CD14-positive monocyte (primary cell): ENCODE results near the gene SERPINB4. TPM values are rescaled to one million over a fixed set of nuclear protein-coding genes. Genes with fewer than 3 reads are reported as not detected.

Experiments
- DNase-seq, 3 donors: peaks; one replicate each; pipeline ENCODE4 v3.0.0-alpha.2; 2011 to 2022
- H2AFZ ChIP-seq: 2 replicates; pipeline ENCODE4 v1.6.0; 2012; ENCODE audit warnings: mild to moderate bottlenecking, low read depth, low read length, inconsistent platforms; ENCODE audit not compliant: insufficient read depth, poor library complexity, severe bottlenecking
- H3K27ac ChIP-seq, 2 donors: 1 replicate in 1 of 2; 2 replicates in 1 of 2; pipeline ENCODE4 v1.5.1; 2012 to 2013; ENCODE audit warnings: low read length in 2 of 2, control low read depth in 1 of 2, inconsistent platforms in 1 of 2, low read depth in 1 of 2, mild to moderate bottlenecking in 1 of 2
- H3K27me3 ChIP-seq, 2 donors: one replicate each; pipeline versions ENCODE4 v1.6.0 to v1.6.1; 2011 to 2013; ENCODE audit warnings: low read length in 2 of 2; ENCODE audit not compliant: control insufficient read depth in 2 of 2, insufficient read depth in 2 of 2
- H3K36me3 ChIP-seq, 2 donors: replicated peaks in 1 of 2; 1 replicate in 1 of 2; 2 replicates in 1 of 2; pipeline versions ENCODE4 v1.5.1 to v1.6.1; 2012 to 2013; ENCODE audit warnings: low read length in 2 of 2, control low read depth in 1 of 2, inconsistent platforms in 1 of 2, mild to moderate bottlenecking in 1 of 2; ENCODE audit not compliant: insufficient read depth in 2 of 2, control insufficient read depth in 1 of 2
- H3K4me1 ChIP-seq, 2 donors: 1 replicate in 1 of 2; 2 replicates in 1 of 2; pipeline versions ENCODE4 v1.5.1 to v1.6.1; 2012 to 2013; ENCODE audit warnings: low read length in 2 of 2, control low read depth in 1 of 2, inconsistent platforms in 1 of 2, mild to moderate bottlenecking in 1 of 2, moderate library complexity in 1 of 2; ENCODE audit not compliant: insufficient read depth in 2 of 2, control insufficient read depth in 1 of 2
- H3K4me2 ChIP-seq: replicated peaks from 2 replicates; pipeline ENCODE3; 2012; ENCODE audit warnings: low read length, moderate library complexity, mild to moderate bottlenecking; ENCODE audit not compliant: poor library complexity, severe bottlenecking; ENCODE audit errors: extremely low read depth
- H3K4me3 ChIP-seq, 3 experiments: fragments of 200-600 bp in 1 of 3; sonication (generic) in 1 of 3; replicated peaks in 1 of 3; 1 replicate in 2 of 3; 2 replicates in 1 of 3; pipeline ENCODE4 v1.5.1; 2011 to 2013; ENCODE audit warnings: low read length in 3 of 3, mild to moderate bottlenecking in 3 of 3, control low read depth in 2 of 3, low read depth in 2 of 3, inconsistent platforms in 1 of 3, moderate library complexity in 1 of 3
- H3K79me2 ChIP-seq: 2 replicates; pipeline ENCODE4 v1.6.0; 2012; ENCODE audit warnings: mild to moderate bottlenecking, control low read depth, inconsistent platforms, low read length, moderate library complexity; ENCODE audit not compliant: insufficient read depth
- H3K9ac ChIP-seq: 2 replicates; pipeline ENCODE4 v1.6.0; 2017; ENCODE audit warnings: low read length, mild to moderate bottlenecking; ENCODE audit not compliant: insufficient read depth, poor library complexity, severe bottlenecking
- H3K9me3 ChIP-seq, 2 donors: replicated peaks in 1 of 2; 1 replicate in 1 of 2; 2 replicates in 1 of 2; pipeline versions ENCODE4 v1.5.1 to v1.6.1; 2012 to 2013; ENCODE audit warnings: low read length in 2 of 2, control low read depth in 1 of 2; ENCODE audit not compliant: control insufficient read depth in 1 of 2, insufficient read depth in 1 of 2
- H4K20me1 ChIP-seq: 2 replicates; pipeline ENCODE4 v1.6.0; 2012; ENCODE audit warnings: mild to moderate bottlenecking, low read length, control low read depth, moderate library complexity; ENCODE audit not compliant: insufficient read depth
- H3K27ac Mint-ChIP-seq, 7 donors: one replicate each; pipeline ENCODE4 v1.8.0; 2020; ENCODE audit warnings: mild to moderate bottlenecking in 7 of 7, mixed read lengths in 7 of 7, moderate library complexity in 6 of 7, inconsistent platforms in 2 of 7
- H3K27me3 Mint-ChIP-seq, 3 donors: one replicate each; pipeline ENCODE4 v1.8.0; 2021 to 2022; ENCODE audit warnings: low read depth in 3 of 3, mild to moderate bottlenecking in 3 of 3, mixed read lengths in 3 of 3, moderate library complexity in 3 of 3, inconsistent platforms in 1 of 3
- H3K36me3 Mint-ChIP-seq, 2 donors: one replicate each; pipeline ENCODE4 v1.8.0; 2020; ENCODE audit warnings: mixed read lengths in 2 of 2, inconsistent platforms in 1 of 2, mild to moderate bottlenecking in 1 of 2
- H3K4me1 Mint-ChIP-seq: one replicate; pipeline ENCODE4 v1.8.0; 2020; ENCODE audit warnings: mild to moderate bottlenecking, mixed read lengths
- H3K4me3 Mint-ChIP-seq, 2 donors: one replicate each; pipeline ENCODE4 v1.8.0; 2020; ENCODE audit warnings: mild to moderate bottlenecking in 2 of 2, mixed read lengths in 2 of 2, moderate library complexity in 1 of 2
- H3K9me3 Mint-ChIP-seq, 7 donors: one replicate each; pipeline ENCODE4 v1.8.0; 2020 to 2022; ENCODE audit warnings: mixed read lengths in 7 of 7, mild to moderate bottlenecking in 6 of 7, moderate library complexity in 6 of 7, inconsistent platforms in 2 of 7
- WGBS: methylation state at CpG from one replicate; pipeline ENCODE4 v1.1.5; 2013; ENCODE audit warnings: missing lambda C conversion rate; ENCODE audit not compliant: insufficient coverage; 5-methylcytosine and 5-hydroxymethylcytosine counted together
- intact Hi-C, 2 donors: fragments of 100-400 bp; cut with micrococcal nuclease; formaldehyde crosslinking; loops; one replicate each; pipeline versions ENCODE4 v1.15.0 to v1.15.1; 2023
- polyA plus RNA-seq, 3 donors: library from polyadenylated mRNA; depleted of rRNA in 1 of 3; unstranded in 2 of 3; stranded (reverse) in 1 of 3; fragments of 300-500 nt in 2 of 3; fragments of >200 nt in 1 of 3; fragmentation: Illumina TruSeq in 2 of 3; gene quantifications; 1 replicate in 2 of 3; 2 replicates in 1 of 3; pipeline ENCODE4 v1.2.3, GENCODE V29; 2012 to 2021
- TF ChIP-seq, protein P1 (sequence below): fragments of 200-600 bp; IDR thresholded peaks from one replicate; pipeline ENCODE4 v1.8.0; 2022; ENCODE audit warnings: antibody characterized with exemption, mild to moderate bottlenecking

Gene SERPINB4
- polyA plus RNA-seq, 3 donors: not detected

DNA sequence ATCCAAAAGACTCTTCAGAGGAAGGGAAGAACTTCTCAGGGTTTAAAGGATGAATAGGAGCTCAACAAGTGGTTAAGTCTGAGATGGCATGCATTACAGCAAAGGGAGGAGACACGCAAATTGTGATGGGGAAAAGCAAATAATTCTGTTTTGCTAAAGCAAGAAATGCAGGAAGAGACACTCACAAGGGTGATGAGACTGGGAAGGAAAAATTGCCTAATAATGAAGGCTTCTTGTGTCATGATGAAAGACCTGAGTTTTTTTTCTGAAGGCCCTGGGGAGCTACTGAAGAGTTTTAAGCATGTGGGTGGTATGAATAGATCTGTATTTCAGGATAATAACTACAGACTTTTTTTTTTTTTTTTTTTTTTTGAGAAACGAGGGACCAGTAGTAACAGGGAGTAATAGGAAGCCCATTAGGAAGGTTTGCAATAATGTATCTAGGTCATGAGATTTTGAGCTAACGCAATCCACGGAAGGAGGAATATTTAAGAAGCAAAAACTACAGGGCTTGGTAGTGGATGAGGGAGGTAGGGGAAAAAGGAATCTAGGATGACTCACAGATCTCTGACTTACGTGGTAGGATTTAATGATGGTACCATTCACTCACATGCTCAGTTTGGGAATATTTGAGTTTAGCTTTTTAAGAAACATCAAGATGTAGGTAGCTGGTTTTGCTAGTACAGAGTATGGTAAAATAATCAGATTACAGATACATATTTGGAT, 33.6 kb upstream of the SERPINB4 start:
- Histone ChIP-seq H3K9me3 (no peaks in the 10 kb centered on the region), H3K27me3 (peaks cover 0 to 2% of the 10 kb centered on the region in 2 donors), H3K4me1 (peaks cover 10 to 14% of the 10 kb centered on the region in 2 donors), H3K79me2 (no peaks in the 10 kb centered on the region), H3K36me3 (no peaks in the 10 kb centered on the region), H3K27ac (no peak overlapping the region), H3K4me2 (peak overlapping the region; percentile 5), H3K4me3 (peak overlapping the region in 1 of 3 experiments; percentile 16), H3K9ac (no peak overlapping the region), H4K20me1 (no peaks in the 10 kb centered on the region), H2AFZ (no peak overlapping the region)
- intact Hi-C loops: no loop called here
- peak in 2 of 3 donors; percentile 20 to 28 for DNase-seq
- 40% methylated on average over 3 of the region's 5 CpGs for WGBS
- H3K9me3 Mint-ChIP-seq: peaks cover 0 to 5% (median 0%) of the 10 kb centered on the region in 7 donors
- H3K27ac Mint-ChIP-seq: peak overlapping the region in 2 of 7 donors; percentile 0 to 19
- no peak overlapping the region for H3K4me3 Mint-ChIP-seq
- TF ChIP-seq, protein P1, sequence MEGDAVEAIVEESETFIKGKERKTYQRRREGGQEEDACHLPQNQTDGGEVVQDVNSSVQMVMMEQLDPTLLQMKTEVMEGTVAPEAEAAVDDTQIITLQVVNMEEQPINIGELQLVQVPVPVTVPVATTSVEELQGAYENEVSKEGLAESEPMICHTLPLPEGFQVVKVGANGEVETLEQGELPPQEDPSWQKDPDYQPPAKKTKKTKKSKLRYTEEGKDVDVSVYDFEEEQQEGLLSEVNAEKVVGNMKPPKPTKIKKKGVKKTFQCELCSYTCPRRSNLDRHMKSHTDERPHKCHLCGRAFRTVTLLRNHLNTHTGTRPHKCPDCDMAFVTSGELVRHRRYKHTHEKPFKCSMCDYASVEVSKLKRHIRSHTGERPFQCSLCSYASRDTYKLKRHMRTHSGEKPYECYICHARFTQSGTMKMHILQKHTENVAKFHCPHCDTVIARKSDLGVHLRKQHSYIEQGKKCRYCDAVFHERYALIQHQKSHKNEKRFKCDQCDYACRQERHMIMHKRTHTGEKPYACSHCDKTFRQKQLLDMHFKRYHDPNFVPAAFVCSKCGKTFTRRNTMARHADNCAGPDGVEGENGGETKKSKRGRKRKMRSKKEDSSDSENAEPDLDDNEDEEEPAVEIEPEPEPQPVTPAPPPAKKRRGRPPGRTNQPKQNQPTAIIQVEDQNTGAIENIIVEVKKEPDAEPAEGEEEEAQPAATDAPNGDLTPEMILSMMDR: no peak
- H3K27me3 Mint-ChIP-seq: peaks cover 3 to 11% (median 7%) of the 10 kb centered on the region in 3 donors
- no peaks in the 10 kb centered on the region for H3K36me3 Mint-ChIP-seq
- peaks cover 13% of the 10 kb centered on the region for H3K4me1 Mint-ChIP-seq

DNA sequence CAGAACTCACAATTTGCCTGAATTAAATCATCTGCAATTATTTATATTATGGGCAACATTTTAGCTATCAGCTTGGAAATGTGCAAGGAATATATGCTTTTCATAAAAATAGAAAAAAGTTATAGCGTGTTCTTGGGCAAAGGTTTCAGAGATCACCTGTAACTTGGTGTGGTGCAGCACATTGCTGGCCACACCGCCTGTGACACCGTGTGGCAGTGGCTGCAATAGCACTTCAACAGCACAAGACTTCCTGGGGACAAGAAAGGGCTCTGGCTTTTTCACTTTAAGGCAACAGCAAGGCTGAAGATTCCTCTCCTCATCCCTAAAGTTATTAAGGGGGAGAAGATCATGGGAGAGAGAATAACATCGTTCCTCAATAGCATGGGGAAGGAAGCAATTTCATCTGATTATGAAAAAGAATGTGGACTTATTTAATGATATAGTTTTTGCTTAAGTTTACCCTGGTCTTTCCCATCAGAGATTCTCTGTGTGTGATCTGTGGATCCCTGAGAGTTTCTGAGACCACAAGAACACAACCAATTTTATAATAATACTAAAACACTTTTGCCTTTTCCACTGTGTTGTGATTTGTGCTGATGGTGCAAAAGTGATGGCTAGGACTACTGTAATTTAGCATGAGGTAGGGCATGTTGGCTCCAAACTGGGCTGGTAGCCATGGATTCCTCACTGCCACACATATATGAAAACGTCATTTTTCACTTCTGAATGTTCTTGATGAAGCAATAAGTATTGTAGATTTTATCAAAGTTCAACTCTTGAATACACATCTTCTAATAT, 32.7 kb upstream of the SERPINB4 start:
- H3K79me2 ChIP-seq: no peaks in the 10 kb centered on the region
- peaks cover 13% of the 10 kb centered on the region for H3K4me1 Mint-ChIP-seq
- intact Hi-C loops: no loop called here
- TF ChIP-seq, protein P1: peak; percentile 29
- H3K27me3 Mint-ChIP-seq: peaks cover 3 to 11% (median 7%) of the 10 kb centered on the region in 3 donors
- no peaks in the 10 kb centered on the region for H3K36me3 ChIP-seq
- no peaks in the 10 kb centered on the region for H3K36me3 Mint-ChIP-seq
- no peaks in the 10 kb centered on the region for H3K9me3 ChIP-seq
- peaks cover 0 to 2% of the 10 kb centered on the region in 2 donors for H3K27me3 ChIP-seq
- no peaks in the 10 kb centered on the region for H4K20me1 ChIP-seq
- no peak for DNase-seq
- no peak overlapping the region for H3K27ac Mint-ChIP-seq
- H3K4me2 ChIP-seq: no peak overlapping the region
- 36% methylated on average over 2 of the region's 5 CpGs for WGBS
- H3K27ac ChIP-seq: no peak overlapping the region
- no peak overlapping the region for H3K4me3 Mint-ChIP-seq
- no peak overlapping the region for H2AFZ ChIP-seq
- no peak overlapping the region for H3K9ac ChIP-seq
- peaks cover 0 to 7% (median under 1%) of the 10 kb centered on the region in 7 donors for H3K9me3 Mint-ChIP-seq
- peaks cover 10 to 14% of the 10 kb centered on the region in 2 donors for H3K4me1 ChIP-seq
- no peak overlapping the region for H3K4me3 ChIP-seq
